ENCODE results near the gene LTV1.

The LTV1 gene

DNA sequence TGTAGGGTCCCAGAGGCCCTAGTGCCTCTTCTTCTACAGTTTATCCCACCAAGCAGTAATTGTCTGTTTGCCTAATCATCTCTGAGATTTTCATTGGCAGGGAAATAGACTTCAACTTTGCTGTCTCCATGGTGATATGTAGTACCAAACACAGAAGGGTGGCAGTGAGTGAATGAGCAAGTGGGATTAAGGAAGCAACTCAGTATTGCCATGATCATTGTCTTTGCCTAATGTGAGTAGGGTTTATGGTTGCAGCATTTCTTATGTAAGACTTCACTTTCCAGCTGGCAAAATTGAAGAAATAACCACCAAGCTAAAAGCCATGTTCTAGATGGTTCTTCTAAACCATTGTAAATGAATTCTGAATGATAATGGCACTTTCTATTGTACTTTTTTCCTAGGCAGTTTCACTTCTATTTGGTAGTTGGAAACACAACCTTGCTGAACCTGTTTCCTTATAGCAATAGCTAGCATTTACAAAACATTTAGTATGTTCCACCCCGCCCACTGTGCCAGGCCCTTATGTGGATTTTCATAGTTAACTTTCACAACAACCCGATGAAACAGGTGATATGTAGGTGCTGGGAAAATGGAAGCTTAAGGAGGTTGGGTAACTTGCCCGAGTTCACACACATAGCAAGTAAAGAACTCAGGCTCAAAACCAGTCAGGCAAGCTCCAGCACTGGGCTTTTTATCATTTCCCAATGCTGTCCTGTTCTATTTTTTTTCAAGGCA is 53.2 kb downstream of the LTV1 start:
- no peak for DNase-seq (ENCODE audit: low read depth)

DNA sequence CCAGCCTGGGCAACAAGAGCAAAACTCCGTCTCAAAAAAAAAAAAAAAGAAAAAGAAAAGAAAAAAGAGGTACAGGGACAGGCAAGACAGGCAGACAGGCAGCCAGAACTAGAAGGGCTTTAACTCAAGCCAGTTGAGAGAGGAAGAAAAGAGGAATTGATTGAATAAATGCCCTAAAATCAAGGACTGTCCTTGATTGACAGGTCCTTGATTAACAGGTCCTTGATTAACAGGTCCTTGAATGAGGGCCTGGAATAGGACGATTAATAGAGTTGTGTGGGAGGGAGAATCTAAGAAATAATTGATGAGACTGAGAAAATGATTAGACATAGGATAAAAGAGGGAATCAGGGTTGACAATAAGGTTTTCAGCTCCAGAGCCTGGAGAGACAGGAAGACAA is 57.2 kb downstream of the LTV1 start:
- no peak for DNase-seq (ENCODE audit: low read depth)

DNA sequence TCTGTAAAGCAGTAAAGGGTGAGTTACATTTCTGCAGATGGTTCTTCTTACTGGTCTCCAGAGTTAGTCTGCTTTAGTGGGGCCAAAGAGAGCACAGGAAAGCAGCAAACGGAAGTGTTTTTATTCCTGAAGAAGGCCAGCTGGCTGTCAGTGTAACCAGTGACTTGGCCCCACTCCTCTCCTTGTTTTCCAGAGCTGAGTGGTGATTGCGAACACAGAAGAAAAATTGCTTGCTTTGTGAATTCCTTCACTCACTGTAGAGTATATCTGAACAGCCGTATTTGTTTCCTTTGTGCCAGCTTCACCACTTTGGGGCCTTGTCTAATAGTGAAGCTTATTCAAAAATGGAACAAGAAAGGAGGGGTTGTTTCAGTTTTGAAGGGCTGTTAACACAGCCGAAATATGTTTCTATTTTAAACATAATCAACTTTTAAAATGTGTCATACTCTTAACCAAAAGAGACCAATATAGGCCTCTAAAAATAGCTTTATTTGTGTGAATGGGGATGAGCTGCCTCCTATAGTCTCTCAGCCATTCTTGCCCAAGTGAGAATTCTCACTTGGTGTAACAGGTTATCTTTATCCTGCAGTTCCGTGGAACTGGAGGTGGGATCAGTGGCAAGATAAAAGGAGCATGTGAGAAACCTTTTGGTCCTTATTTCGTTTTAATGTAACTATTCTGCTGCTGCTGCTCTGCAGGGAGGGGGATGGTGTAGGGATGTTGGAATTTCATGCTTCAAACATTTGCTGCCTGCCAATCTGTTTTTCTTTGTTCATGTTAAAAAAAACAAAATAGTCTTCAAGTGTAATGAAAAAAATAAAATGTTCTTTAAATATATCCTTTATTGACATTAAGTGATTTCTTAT is 59.0 kb downstream of the LTV1 start:
- DNase-seq (ENCODE audit: low read depth): no peak

DNA sequence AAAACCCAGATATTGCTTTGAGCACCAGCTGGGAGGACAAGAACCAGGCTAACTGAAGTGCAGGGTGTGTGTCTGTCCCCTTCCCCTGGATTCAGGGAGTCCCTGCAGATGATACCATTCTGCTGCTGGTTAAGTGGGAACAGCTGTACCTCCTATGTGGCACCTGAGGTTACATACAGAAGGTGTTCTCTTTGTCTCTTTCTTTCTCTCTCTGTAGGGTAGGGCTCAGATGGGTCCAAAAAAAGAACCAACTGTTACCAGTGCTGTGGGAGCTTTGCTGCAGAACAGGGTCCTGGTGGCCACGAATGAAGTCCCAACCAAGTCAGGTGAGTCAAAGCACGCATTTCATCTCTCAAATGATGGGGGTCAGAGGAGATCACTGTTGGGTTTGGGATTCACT is 59.7 kb downstream of the LTV1 start:
- DNase-seq (ENCODE audit: low read depth): no peak

DNA sequence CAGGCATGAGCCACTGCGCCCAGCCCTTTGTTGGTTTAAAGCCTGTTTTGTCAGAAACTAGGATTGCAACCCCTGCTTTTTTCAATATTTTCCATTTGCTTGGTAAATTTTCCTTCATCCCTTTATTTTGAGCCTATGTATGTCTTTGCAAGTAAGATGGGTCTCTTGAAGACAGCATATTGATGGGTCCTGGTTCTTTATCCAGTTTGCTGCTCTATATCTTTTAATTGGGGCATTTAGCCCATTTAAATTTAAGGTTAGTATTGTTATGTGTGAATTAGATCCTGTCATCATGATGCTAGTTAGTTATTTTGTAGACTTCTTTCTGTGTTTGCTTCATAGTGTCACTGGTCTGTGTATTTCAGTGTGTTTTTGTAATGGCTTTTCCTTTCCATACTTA is 67.9 kb downstream of the LTV1 start:
- no peak for DNase-seq (ENCODE audit: low read depth)

DNA sequence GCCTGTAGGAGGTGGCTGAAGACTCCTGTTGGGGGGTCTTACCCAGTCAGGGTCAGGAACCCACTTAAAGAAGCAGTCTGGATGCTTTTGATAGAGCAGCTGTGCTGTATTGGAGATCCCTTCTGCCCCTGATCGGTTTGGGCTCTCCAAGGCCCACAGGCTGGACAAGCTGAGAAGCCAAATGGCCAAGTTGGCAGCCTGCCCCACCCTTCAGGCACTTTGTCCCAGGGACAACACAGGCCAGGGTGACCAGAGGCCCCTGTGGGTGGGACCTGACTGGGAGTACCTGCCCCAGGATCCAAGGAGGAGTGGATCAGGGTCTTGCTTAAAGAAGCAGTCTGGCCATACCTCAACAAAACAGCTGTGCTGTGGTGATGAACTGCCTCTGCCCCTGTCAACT is 69.5 kb downstream of the LTV1 start:
- no peak for DNase-seq (ENCODE audit: low read depth)
